ENCODE results near the gene MTMR3.

- no peak for TF ChIP-seq EZH2phosphoT487 (IDR thresholded peaks at IDR 0.05; ENCODE audit: insufficient read depth, low read depth)
- TF ChIP-seq EZH2 (IDR thresholded peaks at IDR 0.05; ENCODE audit: insufficient read depth, poor library complexity, severe bottlenecking) = no peak
Observed at GRCh38 chr22:29842172-29842571, 40.8 kb upstream of the MTMR3 start.

All from GM23248 (cell line).